Astrocyte of the cerebellum (primary cell): ENCODE results near the gene HIP1.
"Not testable (repeated sequence)": the region's sequence is repeated elsewhere in the genome, so short reads cannot be mapped to it uniquely, and the experiment has no call there.

Experiments
- DNase-seq: peaks from one replicate; pipeline ENCODE4 v3.0.0-alpha.2; 2011; ENCODE audit warnings: low read depth
- H3K4me3 ChIP-seq: 2 replicates; pipeline ENCODE4 v1.5.1; 2011; ENCODE audit warnings: mild to moderate bottlenecking, low read depth, low read length, moderate library complexity
- in situ Hi-C: cut with HindIII; loops from 2 replicates; pipeline ENCODE4 v1.10.0; 2017; ENCODE audit warnings: low sequenced_read_pairs

HIP1 gene

DNA sequence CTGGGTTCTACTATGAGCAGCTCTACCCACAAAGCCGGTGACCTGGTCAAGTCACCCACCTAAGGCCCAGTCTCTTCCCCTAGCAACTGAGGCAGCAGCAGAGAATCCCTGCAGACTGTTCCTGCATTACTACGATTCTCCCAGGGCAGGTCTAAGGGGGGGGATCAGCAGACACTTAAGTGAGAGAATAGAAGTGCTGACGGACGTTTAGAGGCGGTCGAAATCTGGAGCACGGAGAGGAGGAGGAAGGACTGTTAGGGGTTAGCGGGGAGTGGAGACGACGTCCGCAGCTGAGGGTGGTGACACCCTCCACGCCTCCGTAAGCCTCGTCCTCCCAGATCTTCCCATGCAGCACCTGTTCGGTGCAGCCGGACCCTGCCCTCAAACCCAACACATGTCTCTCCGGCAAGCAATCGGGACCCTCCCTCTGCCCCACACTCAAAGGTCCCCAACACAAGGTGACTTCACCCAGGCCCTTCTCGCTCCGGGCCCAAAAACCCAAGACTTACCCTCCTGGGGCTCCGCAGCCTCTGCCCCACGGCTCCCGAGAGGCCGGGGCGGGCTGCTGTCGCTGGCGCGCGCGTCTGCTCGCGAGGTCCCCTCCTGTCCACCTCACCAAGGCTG lies 253.3 kb downstream of the HIP1 start:
- DNase-seq, in situ Hi-C loops: not testable (repeated sequence)
- H3K4me3 ChIP-seq: peak overlapping the region; percentile 68
